AG04450 (cell line): Measurements from ENCODE around the gene SMC1B. TPM values are rescaled to one million over a fixed set of nuclear protein-coding genes. Genes with fewer than 3 reads are reported as not detected.
"Not testable (repeated sequence)": the region's sequence is repeated elsewhere in the genome, so short reads cannot be mapped to it uniquely, and the experiment has no call there.

Experiments used
- CTCF ChIA-PET: fragments of 300-600, 350-600 bp; formaldehyde crosslinking; extraction: SDS; loops from one replicate; lab custom pipeline; 2022; ENCODE audit warnings: antibody characterized with exemption, inconsistent platforms; lab: Charles Lee
- POLR2A ChIA-PET: fragments of 350-600 bp; formaldehyde crosslinking; extraction: SDS; loops from one replicate; lab custom pipeline; 2021; ENCODE audit warnings: antibody characterized with exemption, inconsistent platforms; lab: Yijun Ruan, JAX
- DNase-seq: peaks from one replicate; pipeline ENCODE4 v3.0.0-alpha.2; 2011; ENCODE audit warnings: low read depth, low spot score
- H3K27ac ChIP-seq: one replicate; pipeline ENCODE4 v1.5.1; 2012; ENCODE audit warnings: low read depth, low read length, control low read depth
- H3K27me3 ChIP-seq: one replicate; pipeline ENCODE4 v1.6.0; 2012; ENCODE audit warnings: low read length; ENCODE audit not compliant: control insufficient read depth, insufficient read depth
- H3K4me3 ChIP-seq: 2 replicates; pipeline ENCODE4 v1.5.1; 2011; ENCODE audit warnings: mild to moderate bottlenecking, low read depth, low read length, control low read depth
- H3K9me3 ChIP-seq: 2 replicates; pipeline ENCODE4 v1.5.1; 2012; ENCODE audit warnings: low read length; ENCODE audit not compliant: control insufficient read depth, insufficient read depth
- CTCF ChIP-seq: IDR thresholded peaks from 2 replicates; pipeline ENCODE4 v1.5.1; 2011; ENCODE audit warnings: low read depth, low read length, control low read depth, inconsistent platforms
- polyA plus RNA-seq: library from polyadenylated mRNA; depleted of rRNA; stranded (reverse); fragments of >200 nt; gene quantifications from 2 replicates; pipeline ENCODE4 v1.2.3, GENCODE V29; 2011

SMC1B gene
- polyA plus RNA-seq, 1 experiment: not detected

- Histone ChIP-seq H3K27ac (no peak overlapping the region), H3K27me3 (peaks cover 3% of the 10 kb centered on the region), H3K9me3 (no peaks in the 10 kb centered on the region), H3K4me3 (no peak overlapping the region)
- ChIA-PET CTCF (no interaction called here), POLR2A (no interaction called here)
- no peak for TF ChIP-seq CTCF
- no peak for DNase-seq
These were observed 36.7 kb downstream of the SMC1B start for GRCh38 chr22:45376703-45377102.

DNA sequence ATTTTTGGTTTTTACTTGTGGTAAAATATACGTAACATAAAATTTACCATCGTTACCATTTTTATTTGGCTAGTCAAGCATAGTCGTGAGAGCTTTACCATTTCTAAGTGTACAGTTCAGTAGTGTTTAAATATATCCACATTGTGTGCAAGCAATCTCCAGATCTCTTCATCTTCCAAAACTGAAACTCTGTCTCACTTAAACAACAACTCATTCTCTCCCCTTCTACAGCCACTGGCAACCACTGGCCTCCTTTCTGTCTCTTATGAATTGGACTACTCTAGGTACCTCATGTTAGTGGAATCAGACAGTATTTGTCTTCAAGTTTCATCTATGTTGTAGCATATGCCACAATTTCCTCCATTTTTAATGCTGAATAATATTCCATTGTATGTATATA lies 37.4 kb downstream of the SMC1B start:
- no peaks in the 10 kb centered on the region for H3K9me3 ChIP-seq
- TF ChIP-seq CTCF: no peak
- no peak overlapping the region for H3K4me3 ChIP-seq
- CTCF ChIA-PET: no interaction called here
- H3K27ac ChIP-seq: no peak overlapping the region
- no peak for DNase-seq
- POLR2A ChIA-PET: no interaction called here
- peaks cover 3% of the 10 kb centered on the region for H3K27me3 ChIP-seq

DNA sequence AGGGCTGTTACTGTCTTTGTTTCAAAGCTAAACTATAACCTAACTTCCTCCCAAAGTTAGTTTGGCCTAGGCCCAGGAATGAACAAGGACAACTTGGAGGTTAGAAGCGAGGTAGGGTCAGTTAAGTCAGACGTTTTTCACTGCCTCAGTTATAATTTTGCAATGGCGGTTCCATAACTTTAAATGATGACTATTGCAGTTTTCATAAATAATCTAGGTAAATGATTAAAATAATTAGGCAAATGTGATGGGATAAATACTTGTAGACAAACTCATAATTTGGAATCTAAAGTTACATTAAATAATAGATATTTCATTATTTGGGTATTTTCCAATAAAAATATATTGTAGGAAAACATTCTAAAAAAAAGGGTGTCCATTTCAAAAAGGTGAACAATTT lies 39.8 kb downstream of the SMC1B start:
- H3K27me3 ChIP-seq, H3K9me3 ChIP-seq, H3K27ac ChIP-seq, POLR2A ChIA-PET, DNase-seq, H3K4me3 ChIP-seq: not testable (repeated sequence)
- CTCF ChIA-PET: interaction anchor here (0.7 kb wide), 1 partner anchor 102 kb away, joined by 3 read pairs; no protein-coding TSS in a partner anchor

DNA sequence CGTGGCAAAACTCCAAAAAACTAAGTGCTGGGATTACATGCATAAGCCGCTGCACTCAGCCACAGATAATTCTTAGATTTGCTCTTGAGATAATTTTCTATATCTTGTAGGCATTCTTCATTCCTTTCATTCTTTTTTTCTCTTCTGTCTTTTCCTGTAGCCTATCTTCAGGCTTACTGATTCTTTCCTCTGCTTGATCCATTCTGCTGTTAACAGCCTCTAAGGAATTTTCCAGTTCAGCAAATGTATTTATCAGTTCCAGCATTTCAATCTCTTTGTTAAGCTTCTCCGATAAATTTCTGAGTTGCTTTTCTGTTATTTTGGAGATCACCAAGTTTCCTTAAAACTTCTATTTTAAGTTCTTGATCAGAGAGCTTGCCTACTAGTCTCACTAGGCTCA lies 46.7 kb downstream of the SMC1B start:
- no peak for DNase-seq
- no peak overlapping the region for H3K4me3 ChIP-seq
- peaks cover 6% of the 10 kb centered on the region; the same call in 1 of the 2 replicates for H3K9me3 ChIP-seq
- H3K27me3 ChIP-seq: peaks cover 18% of the 10 kb centered on the region
- TF ChIP-seq CTCF: no peak
- no peak overlapping the region for H3K27ac ChIP-seq
- ChIA-PET POLR2A (no interaction called here), CTCF (no interaction called here)

GRCh38 chr22:45359627-45360026 lies 53.8 kb downstream of the SMC1B start:
- Histone ChIP-seq H3K27ac (no peak overlapping the region), H3K27me3 (peaks cover 16% of the 10 kb centered on the region), H3K9me3 (no peaks in the 10 kb centered on the region), H3K4me3 (no peak overlapping the region)
- CTCF ChIA-PET: no interaction called here
- POLR2A ChIA-PET: no interaction called here
- TF ChIP-seq CTCF: no peak
- no peak for DNase-seq

DNA sequence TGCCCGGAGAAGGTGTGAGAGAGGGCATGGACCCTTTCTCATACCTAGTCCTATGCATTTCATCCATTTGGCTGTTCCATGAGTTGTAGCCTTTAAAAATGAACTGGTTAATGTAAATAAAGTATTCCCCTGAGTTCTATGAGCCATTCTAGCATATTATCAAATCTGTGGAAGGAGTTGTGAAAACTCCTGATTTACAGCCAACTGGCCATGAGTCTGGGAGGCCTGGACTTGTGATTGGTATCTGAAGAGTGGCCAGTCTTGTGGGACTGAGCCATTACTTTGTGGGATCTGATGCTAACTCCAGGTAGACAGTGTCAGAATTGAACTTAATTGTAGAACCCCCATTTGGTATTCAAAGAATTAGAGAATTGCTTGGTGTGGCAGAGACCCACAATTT lies 55.3 kb downstream of the SMC1B start:
- CTCF ChIA-PET: no interaction called here
- no peak for DNase-seq

More for the DNA sequence above, 55.3 kb downstream of the SMC1B start:
- Histone ChIP-seq H3K4me3 (no peak overlapping the region), H3K9me3 (no peaks in the 10 kb centered on the region), H3K27me3 (peaks cover 16% of the 10 kb centered on the region), H3K27ac (no peak overlapping the region)
- POLR2A ChIA-PET: no interaction called here
- no peak for TF ChIP-seq CTCF
